ENCODE results near the gene GNPDA1.
"Not testable (repeated sequence)": the region's sequence is repeated elsewhere in the genome, so short reads cannot be mapped to it uniquely, and the experiment has no call there.

GNPDA1 gene

GRCh38 chr5:142012792-142013388 lies at the start of gene GNPDA1:
GNPDA1 (minus strand) TSS chr5:142013027; CDS start chr5:142012035, 992 bp downstream.
- DNase-seq (ENCODE audit: low spot score), result peak; percentile 69

- DNase-seq (ENCODE audit: low spot score), result no peak
These were observed 46.6 kb upstream of the GNPDA1 start for GRCh38 chr5:142059304-142059940.

- no peak for DNase-seq (ENCODE audit: low spot score)
These were observed 44.9 kb upstream of the GNPDA1 start for GRCh38 chr5:142057697-142058056.

- no peak for DNase-seq (ENCODE audit: low spot score)
These were observed 44.2 kb upstream of the GNPDA1 start for GRCh38 chr5:142056816-142057696.

- no peak for DNase-seq (ENCODE audit: low spot score)
These were observed 42.5 kb upstream of the GNPDA1 start for GRCh38 chr5:142055301-142055700.

GRCh38 chr5:142053426-142054151 lies 40.8 kb upstream of the GNPDA1 start:
- no peak for DNase-seq (ENCODE audit: low spot score)

- DNase-seq (ENCODE audit: low spot score), result not testable (repeated sequence)
These were observed 39.2 kb upstream of the GNPDA1 start for GRCh38 chr5:142052026-142052425.

- no peak for DNase-seq (ENCODE audit: low spot score)
These were observed 35.4 kb upstream of the GNPDA1 start for GRCh38 chr5:142048272-142048671.

GRCh38 chr5:142046191-142046590 lies 33.4 kb upstream of the GNPDA1 start:
- no peak for DNase-seq (ENCODE audit: low spot score)

- not testable (repeated sequence) for DNase-seq (ENCODE audit: low spot score)
These were observed 28.1 kb upstream of the GNPDA1 start for GRCh38 chr5:142040881-142041280.

GRCh38 chr5:142040285-142040684 lies 27.5 kb upstream of the GNPDA1 start:
- no peak for DNase-seq (ENCODE audit: low spot score)

GRCh38 chr5:142038735-142039134 lies 25.9 kb upstream of the GNPDA1 start:
- DNase-seq (ENCODE audit: low spot score), result no peak

GRCh38 chr5:142037599-142037998 lies 24.8 kb upstream of the GNPDA1 start:
- not testable (repeated sequence) for DNase-seq (ENCODE audit: low spot score)

GRCh38 chr5:142036918-142037317 lies 24.1 kb upstream of the GNPDA1 start:
- no peak for DNase-seq (ENCODE audit: low spot score)

- DNase-seq (ENCODE audit: low spot score), result no peak
These were observed 22.2 kb upstream of the GNPDA1 start for GRCh38 chr5:142034994-142035393.

GRCh38 chr5:142033632-142034567 lies 21.1 kb upstream of the GNPDA1 start:
- DNase-seq (ENCODE audit: low spot score), result not testable (repeated sequence)

GRCh38 chr5:142032747-142033631 lies 20.2 kb upstream of the GNPDA1 start:
- no peak for DNase-seq (ENCODE audit: low spot score)

GRCh38 chr5:142032150-142032549 lies 19.3 kb upstream of the GNPDA1 start:
- no peak for DNase-seq (ENCODE audit: low spot score)

- no peak for DNase-seq (ENCODE audit: low spot score)
These were observed 12.8 kb upstream of the GNPDA1 start for GRCh38 chr5:142025637-142026036.

GRCh38 chr5:142024771-142025304 lies 12.0 kb upstream of the GNPDA1 start:
- DNase-seq (ENCODE audit: low spot score), result peak; percentile 91

All from NAMALWA (cell line).